HCT116 (cell line): ENCODE results near the gene PRKAG2. TPM values are rescaled to one million over a fixed set of nuclear protein-coding genes. Genes with fewer than 3 reads are reported as not detected.

Experiments
- ATAC-seq: fragments of 200-7000 bp; cut with Tn5 transposase; 2 replicates; pipeline ENCODE4 v1.9.1; 2020; ENCODE audit warnings: mild to moderate bottlenecking, moderate library complexity
- BruUV-seq: library from RNA; stranded (reverse); fragments of 400-500 nt; replicated peaks from 2 replicates; lab custom pipeline; 2021; lab: Mats Ljungman, UMichigan
- CTCF ChIA-PET: fragments of 300-600 bp; sonication (Branson Sonifier 250); formaldehyde crosslinking; loops from one replicate; lab custom pipeline; 2021; ENCODE audit warnings: antibody characterized with exemption; lab: Charles Lee
- POLR2A ChIA-PET: fragments of 300-600, 350-600 bp; sonication (Branson Sonifier 250); formaldehyde crosslinking; loops from one replicate; lab custom pipeline; 2021; ENCODE audit warnings: antibody characterized with exemption; lab: Charles Lee
- RAD21 ChIA-PET, 2 experiments: fragments of 300-600 bp; sonication (Branson Sonifier 250); formaldehyde crosslinking; loops; one replicate each; lab custom pipeline; 2023; ENCODE audit warnings: low total read pairs in 2 of 2; ENCODE audit not compliant: uncharacterized antibody in 2 of 2, unreplicated experiment in 2 of 2, low non-redundant PET in 1 of 2; lab: Charles Lee
- DNase-seq: peaks from one replicate; pipeline ENCODE4 v3.0.0-alpha.2; 2010; ENCODE audit warnings: low read depth, low spot score
- H2AFZ ChIP-seq: fragments of 200-600 bp; shearing (Covaris generic), sonication (generic); 2 replicates; pipeline ENCODE4 v1.6.1; 2017; ENCODE audit warnings: low read depth, mixed run types, mixed read lengths, antibody characterized with exemption, low read length; ENCODE audit not compliant: poor library complexity, severe bottlenecking
- H3K27ac ChIP-seq: 2 replicates; pipeline ENCODE4 v1.5.1; 2012; ENCODE audit warnings: low read depth, low read length
- H3K27me3 ChIP-seq: fragments of 200-600 bp; sonication (generic); 2 replicates; pipeline ENCODE4 v1.6.1; 2016; ENCODE audit warnings: mixed run types, low read length, mixed read lengths; ENCODE audit not compliant: insufficient read depth
- H3K36me3 ChIP-seq, 2 experiments: fragments of 200-500 bp in 1 of 2; fragments of 200-600 bp in 1 of 2; sonication (Bioruptor generic) in 1 of 2; sonication (generic) in 1 of 2; 2 replicates each; pipeline versions ENCODE4 v1.5.1 to v1.6.1; 2014 to 2016; ENCODE audit warnings: low read length in 2 of 2, inconsistent platforms in 1 of 2, mixed read lengths in 1 of 2, mixed run types in 1 of 2; ENCODE audit not compliant: insufficient read depth in 2 of 2, control insufficient read depth in 1 of 2
- H3K4me1 ChIP-seq, 2 experiments: fragments of 200-600 bp in 1 of 2; sonication (generic) in 1 of 2; 2 replicates each; pipeline versions ENCODE4 v1.5.1 to v1.6.1; 2012 to 2017; ENCODE audit warnings: low read length in 2 of 2, inconsistent platforms in 1 of 2, mild to moderate bottlenecking in 1 of 2, mixed read lengths in 1 of 2, mixed run types in 1 of 2, moderate library complexity in 1 of 2; ENCODE audit not compliant: insufficient read depth in 2 of 2, control insufficient read depth in 1 of 2
- H3K4me2 ChIP-seq: fragments of 200-600 bp; sonication (generic); 2 replicates; pipeline ENCODE4 v1.6.1; 2017; ENCODE audit warnings: mixed run types, low read length, mixed read lengths
- H3K4me3 ChIP-seq, 2 experiments: fragments of 200-600 bp in 1 of 2; sonication (generic) in 1 of 2; replicated peaks in 1 of 2; 2 replicates each; pipeline ENCODE4 v1.5.1; 2011 to 2016; ENCODE audit warnings: low read length in 2 of 2, control low read depth in 1 of 2, low read depth in 1 of 2, mild to moderate bottlenecking in 1 of 2, mixed read lengths in 1 of 2, mixed run types in 1 of 2
- H3K79me2 ChIP-seq: fragments of 200-600 bp; sonication (generic); 2 replicates; pipeline ENCODE4 v1.6.1; 2017; ENCODE audit warnings: mild to moderate bottlenecking, mixed run types, low read length, moderate library complexity, mixed read lengths; ENCODE audit not compliant: insufficient read depth
- H3K9ac ChIP-seq: fragments of 200-600 bp; sonication (generic); 2 replicates; pipeline ENCODE4 v1.6.1; 2016; ENCODE audit warnings: low read length, mixed read lengths
- H3K9me2 ChIP-seq: fragments of 200-600 bp; sonication (generic), shearing (Covaris generic); 2 replicates; pipeline ENCODE4 v1.6.1; 2017; ENCODE audit warnings: mixed run types, mild to moderate bottlenecking, moderate library complexity; ENCODE audit not compliant: insufficient read depth
- H3K9me3 ChIP-seq, 2 experiments: fragments of 200-500 bp in 1 of 2; fragments of 200-600 bp in 1 of 2; sonication (Bioruptor generic) in 1 of 2; sonication (generic) in 1 of 2; 2 replicates each; pipeline ENCODE4 v1.6.1; 2014 to 2017; ENCODE audit warnings: low read length in 2 of 2, mixed read lengths in 2 of 2, inconsistent platforms in 1 of 2, low read depth in 1 of 2, mild to moderate bottlenecking in 1 of 2, mixed run types in 1 of 2, moderate library complexity in 1 of 2; ENCODE audit not compliant: control insufficient read depth in 1 of 2, insufficient read depth in 1 of 2
- H4K20me1 ChIP-seq: fragments of 200-600 bp; sonication (generic), shearing (Covaris generic); 2 replicates; pipeline ENCODE4 v1.6.1; 2017; ENCODE audit warnings: mixed run types, mild to moderate bottlenecking, moderate library complexity; ENCODE audit not compliant: insufficient read depth
- CBX3 ChIP-seq: IDR thresholded peaks from 2 replicates; pipeline ENCODE4 v1.6.1; 2012; ENCODE audit warnings: low read depth
- CEBPB ChIP-seq: IDR thresholded peaks from 2 replicates; pipeline ENCODE4 v1.6.1; 2012; ENCODE audit warnings: low read depth
- EGR1 ChIP-seq: IDR thresholded peaks from 2 replicates; pipeline ENCODE4 v1.6.1; 2012; ENCODE audit warnings: low read depth
- ELF1 ChIP-seq: IDR thresholded peaks from 2 replicates; pipeline ENCODE4 v1.6.1; 2012; ENCODE audit warnings: low read depth, borderline replicate concordance
- EZH2phosphoT487 ChIP-seq: fragments of 200-600 bp; IDR thresholded peaks from 2 replicates; pipeline ENCODE4 v1.6.1; 2018; ENCODE audit warnings: antibody characterized with exemption, borderline replicate concordance
- JUND ChIP-seq: IDR thresholded peaks from 2 replicates; pipeline ENCODE4 v1.6.1; 2012
- POLR2AphosphoS5 ChIP-seq: IDR thresholded peaks from 2 replicates; pipeline ENCODE4 v1.6.1; 2011; ENCODE audit warnings: mild to moderate bottlenecking, low read depth, low read length, moderate library complexity
- RAD21 ChIP-seq: IDR thresholded peaks from 2 replicates; pipeline ENCODE4 v1.6.1; 2012; ENCODE audit warnings: low read depth, mild to moderate bottlenecking
- SIN3A ChIP-seq: IDR thresholded peaks from 2 replicates; pipeline ENCODE4 v1.6.1; 2012; ENCODE audit warnings: low read depth
- SP1 ChIP-seq: IDR thresholded peaks from 2 replicates; pipeline ENCODE4 v1.6.1; 2012; ENCODE audit warnings: low read depth
- SRF ChIP-seq: IDR thresholded peaks from 2 replicates; pipeline ENCODE4 v1.6.1; 2012; ENCODE audit warnings: low read depth
- TCF7L2 ChIP-seq: IDR thresholded peaks from 2 replicates; pipeline ENCODE4 v1.7.0; 2011; ENCODE audit warnings: borderline replicate concordance, inconsistent platforms; ENCODE audit not compliant: insufficient read depth, insufficient read length; ENCODE audit errors: extremely low read depth
- YY1 ChIP-seq: IDR thresholded peaks from 2 replicates; pipeline ENCODE4 v1.6.1; 2011; ENCODE audit warnings: low read length, low read depth, moderate library complexity, mild to moderate bottlenecking; ENCODE audit not compliant: insufficient replicate concordance; ENCODE audit errors: extremely low read depth
- ZFX ChIP-seq: fragments of 450-650 bp; IDR thresholded peaks from 2 replicates; pipeline ENCODE4 v1.6.1; 2017
- ZNF274 ChIP-seq: fragments of 200-500 bp; sonication (Bioruptor generic); IDR thresholded peaks from 2 replicates; pipeline ENCODE4 v1.6.1; 2014; ENCODE audit warnings: mild to moderate bottlenecking, low read depth, low read length, inconsistent platforms
- intact Hi-C: fragments of 100-400 bp; cut with micrococcal nuclease; formaldehyde crosslinking; loops from 2 replicates; pipeline ENCODE4 v1.10.0; 2022
- total RNA-seq: library from RNA; stranded (reverse); gene quantifications from one replicate; pipeline ENCODE4 v1.2.1, GENCODE V29; 2021; ENCODE audit not compliant: unreplicated experiment
- TF ChIP-seq, protein P1 (sequence below): IDR thresholded peaks from 2 replicates; pipeline ENCODE4 v1.6.1; 2012; ENCODE audit warnings: low read depth
- TF ChIP-seq, protein P2 (sequence below): IDR thresholded peaks from 2 replicates; pipeline ENCODE4 v1.6.1; 2012
- TF ChIP-seq, protein P3 (sequence below): IDR thresholded peaks from 2 replicates; pipeline ENCODE4 v1.6.1; 2012

PRKAG2 gene
- total RNA-seq, 1 experiment from 2014 or later, result 23.6 TPM

DNA sequence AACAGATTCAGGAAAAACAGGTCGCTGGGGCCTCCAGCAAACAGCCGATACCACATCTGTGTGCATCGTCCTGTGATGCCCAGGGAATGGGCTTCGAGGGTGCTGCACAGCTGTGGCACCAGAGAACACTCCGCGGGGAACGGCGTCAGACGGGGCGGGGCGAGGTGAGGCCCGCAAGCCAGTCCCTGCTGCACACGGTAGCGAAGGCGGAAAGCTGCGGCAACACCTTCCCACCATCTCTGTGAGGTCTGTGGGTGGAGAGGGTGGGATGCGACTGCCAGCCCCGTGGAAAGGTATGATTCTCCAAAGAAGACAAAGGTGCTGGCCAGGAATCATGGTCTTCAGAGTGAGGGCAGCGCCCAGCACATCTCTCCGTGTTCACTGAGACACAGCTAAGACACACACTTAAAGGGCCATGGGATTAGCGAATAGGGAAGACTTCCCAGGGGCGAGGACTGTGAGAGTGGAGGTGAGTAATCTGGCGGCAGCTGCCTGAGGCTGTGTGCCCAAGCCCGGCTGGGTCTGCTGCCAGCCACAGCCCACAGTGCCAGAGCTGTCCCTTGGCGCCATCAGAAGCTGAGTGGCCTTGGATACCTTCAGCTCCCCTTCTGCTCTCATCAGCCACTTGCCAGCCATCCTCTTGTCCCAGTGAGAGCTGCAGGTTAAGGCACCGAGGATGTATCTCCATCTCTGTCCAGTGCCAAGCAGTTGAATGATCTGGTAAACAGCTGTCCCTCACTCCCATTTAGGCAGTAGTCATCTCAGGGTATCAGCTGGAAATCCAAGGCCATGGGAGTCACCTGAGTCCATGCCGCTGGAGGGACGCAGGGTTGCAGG, 17.6 kb downstream of the PRKAG2 start:
- no peaks in the 10 kb centered on the region for H3K27me3 ChIP-seq
- H3K9me3 ChIP-seq, result no peaks in the 10 kb centered on the region
- H4K20me1 ChIP-seq, result no peaks in the 10 kb centered on the region
- ChIA-PET RAD21 (no interaction called here), POLR2A (no interaction called here), CTCF (no interaction called here)
- ATAC-seq (no peak), DNase-seq (no peak)
- no peaks in the 10 kb centered on the region for H3K79me2 ChIP-seq
- intact Hi-C loops, result no loop called here
- H3K9me2 ChIP-seq, result no peaks in the 10 kb centered on the region
- H3K36me3 ChIP-seq, result no peaks in the 10 kb centered on the region
- no TSS peak for BruUV-seq
- no peak overlapping the region for H3K4me2 ChIP-seq
- no peaks in the 10 kb centered on the region for H3K4me1 ChIP-seq
- no peak overlapping the region for H3K27ac ChIP-seq
- no peak overlapping the region for H3K9ac ChIP-seq
- TF ChIP-seq EZH2phosphoT487 (no peak), EGR1 (no peak), JUND (no peak), SRF (no peak), POLR2AphosphoS5 (no peak), CBX3 (no peak), TCF7L2 (no peak), RAD21 (no peak), SP1 (no peak), SIN3A (no peak), YY1 (no peak), ZNF274 (no peak), ELF1 (no peak), CEBPB (no peak), ZFX (no peak)
- TF ChIP-seq, protein P1, sequence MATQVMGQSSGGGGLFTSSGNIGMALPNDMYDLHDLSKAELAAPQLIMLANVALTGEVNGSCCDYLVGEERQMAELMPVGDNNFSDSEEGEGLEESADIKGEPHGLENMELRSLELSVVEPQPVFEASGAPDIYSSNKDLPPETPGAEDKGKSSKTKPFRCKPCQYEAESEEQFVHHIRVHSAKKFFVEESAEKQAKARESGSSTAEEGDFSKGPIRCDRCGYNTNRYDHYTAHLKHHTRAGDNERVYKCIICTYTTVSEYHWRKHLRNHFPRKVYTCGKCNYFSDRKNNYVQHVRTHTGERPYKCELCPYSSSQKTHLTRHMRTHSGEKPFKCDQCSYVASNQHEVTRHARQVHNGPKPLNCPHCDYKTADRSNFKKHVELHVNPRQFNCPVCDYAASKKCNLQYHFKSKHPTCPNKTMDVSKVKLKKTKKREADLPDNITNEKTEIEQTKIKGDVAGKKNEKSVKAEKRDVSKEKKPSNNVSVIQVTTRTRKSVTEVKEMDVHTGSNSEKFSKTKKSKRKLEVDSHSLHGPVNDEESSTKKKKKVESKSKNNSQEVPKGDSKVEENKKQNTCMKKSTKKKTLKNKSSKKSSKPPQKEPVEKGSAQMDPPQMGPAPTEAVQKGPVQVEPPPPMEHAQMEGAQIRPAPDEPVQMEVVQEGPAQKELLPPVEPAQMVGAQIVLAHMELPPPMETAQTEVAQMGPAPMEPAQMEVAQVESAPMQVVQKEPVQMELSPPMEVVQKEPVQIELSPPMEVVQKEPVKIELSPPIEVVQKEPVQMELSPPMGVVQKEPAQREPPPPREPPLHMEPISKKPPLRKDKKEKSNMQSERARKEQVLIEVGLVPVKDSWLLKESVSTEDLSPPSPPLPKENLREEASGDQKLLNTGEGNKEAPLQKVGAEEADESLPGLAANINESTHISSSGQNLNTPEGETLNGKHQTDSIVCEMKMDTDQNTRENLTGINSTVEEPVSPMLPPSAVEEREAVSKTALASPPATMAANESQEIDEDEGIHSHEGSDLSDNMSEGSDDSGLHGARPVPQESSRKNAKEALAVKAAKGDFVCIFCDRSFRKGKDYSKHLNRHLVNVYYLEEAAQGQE, result no peak
- TF ChIP-seq, protein P2, sequence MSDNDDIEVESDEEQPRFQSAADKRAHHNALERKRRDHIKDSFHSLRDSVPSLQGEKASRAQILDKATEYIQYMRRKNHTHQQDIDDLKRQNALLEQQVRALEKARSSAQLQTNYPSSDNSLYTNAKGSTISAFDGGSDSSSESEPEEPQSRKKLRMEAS, result no peak
- TF ChIP-seq, protein P3, sequence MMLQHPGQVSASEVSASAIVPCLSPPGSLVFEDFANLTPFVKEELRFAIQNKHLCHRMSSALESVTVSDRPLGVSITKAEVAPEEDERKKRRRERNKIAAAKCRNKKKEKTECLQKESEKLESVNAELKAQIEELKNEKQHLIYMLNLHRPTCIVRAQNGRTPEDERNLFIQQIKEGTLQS, result no peak
- H3K4me3 ChIP-seq, result no peak overlapping the region
- H2AFZ ChIP-seq, result no peak overlapping the region
